DND-41 (cell line): ENCODE results near the gene BICC1.

Experiments
- ATAC-seq: fragments of 200-7000 bp; cut with Tn5 transposase; 3 replicates; pipeline ENCODE4 v1.9.1; 2021; ENCODE audit warnings: low read depth; ENCODE audit not compliant: insufficient read depth
- DNase-seq: peaks from one replicate; pipeline ENCODE4 v3.0.0-alpha.2; 2020
- H2AFZ ChIP-seq: 2 replicates; pipeline ENCODE4 v1.6.0; 2012; ENCODE audit warnings: low read depth, low read length
- H3K27ac ChIP-seq: 2 replicates; pipeline ENCODE4 v1.5.1; 2012; ENCODE audit warnings: low read length, inconsistent platforms
- H3K27me3 ChIP-seq: fragments of 200-600 bp; sonication (generic); 2 replicates; pipeline ENCODE4 v1.6.0; 2012; ENCODE audit warnings: low read length, mild to moderate bottlenecking, inconsistent platforms; ENCODE audit not compliant: insufficient read depth, poor library complexity
- H3K36me3 ChIP-seq: 2 replicates; pipeline ENCODE4 v1.5.1; 2012; ENCODE audit warnings: low read length, inconsistent platforms; ENCODE audit not compliant: insufficient read depth
- H3K4me1 ChIP-seq: 2 replicates; pipeline ENCODE4 v1.5.1; 2012; ENCODE audit warnings: mild to moderate bottlenecking, low read length; ENCODE audit not compliant: insufficient read depth
- H3K4me2 ChIP-seq: 2 replicates; pipeline ENCODE4 v1.6.0; 2012; ENCODE audit warnings: mild to moderate bottlenecking, moderate library complexity, low read length, inconsistent platforms; ENCODE audit not compliant: insufficient read depth
- H3K4me3 ChIP-seq, 2 experiments: fragments of 200-600 bp in 1 of 2; shearing (Covaris generic) in 1 of 2; 2 replicates each; pipeline ENCODE4 v1.5.1; 2012 to 2016; ENCODE audit warnings: inconsistent platforms in 2 of 2, low read length in 2 of 2, mild to moderate bottlenecking in 2 of 2, low read depth in 1 of 2, moderate library complexity in 1 of 2
- H3K79me2 ChIP-seq: 2 replicates; pipeline ENCODE4 v1.6.0; 2012; ENCODE audit warnings: low read length, inconsistent platforms; ENCODE audit not compliant: insufficient read depth
- H3K9ac ChIP-seq: 2 replicates; pipeline ENCODE4 v1.6.0; 2012; ENCODE audit warnings: low read depth, mild to moderate bottlenecking, inconsistent platforms, low read length, moderate library complexity
- H3K9me3 ChIP-seq: 2 replicates; pipeline ENCODE4 v1.5.1; 2012; ENCODE audit warnings: low read length, moderate library complexity, mild to moderate bottlenecking, inconsistent platforms; ENCODE audit not compliant: insufficient read depth, severe bottlenecking
- H4K20me1 ChIP-seq: 2 replicates; pipeline ENCODE4 v1.6.0; 2012; ENCODE audit warnings: low read length; ENCODE audit not compliant: insufficient read depth
- EZH2 ChIP-seq: IDR thresholded peaks from 3 replicates; pipeline ENCODE4 v1.6.1; 2012; ENCODE audit warnings: borderline replicate concordance, low read depth, mild to moderate bottlenecking, moderate library complexity, low read length, inconsistent platforms; ENCODE audit not compliant: severe bottlenecking
- TF ChIP-seq, protein P1 (sequence below): IDR thresholded peaks from 2 replicates; pipeline ENCODE4 v1.5.1; 2012; ENCODE audit warnings: borderline replicate concordance, low read length, moderate library complexity, mild to moderate bottlenecking; ENCODE audit not compliant: poor library complexity, severe bottlenecking; ENCODE audit errors: extremely low read depth

Gene BICC1

DNA sequence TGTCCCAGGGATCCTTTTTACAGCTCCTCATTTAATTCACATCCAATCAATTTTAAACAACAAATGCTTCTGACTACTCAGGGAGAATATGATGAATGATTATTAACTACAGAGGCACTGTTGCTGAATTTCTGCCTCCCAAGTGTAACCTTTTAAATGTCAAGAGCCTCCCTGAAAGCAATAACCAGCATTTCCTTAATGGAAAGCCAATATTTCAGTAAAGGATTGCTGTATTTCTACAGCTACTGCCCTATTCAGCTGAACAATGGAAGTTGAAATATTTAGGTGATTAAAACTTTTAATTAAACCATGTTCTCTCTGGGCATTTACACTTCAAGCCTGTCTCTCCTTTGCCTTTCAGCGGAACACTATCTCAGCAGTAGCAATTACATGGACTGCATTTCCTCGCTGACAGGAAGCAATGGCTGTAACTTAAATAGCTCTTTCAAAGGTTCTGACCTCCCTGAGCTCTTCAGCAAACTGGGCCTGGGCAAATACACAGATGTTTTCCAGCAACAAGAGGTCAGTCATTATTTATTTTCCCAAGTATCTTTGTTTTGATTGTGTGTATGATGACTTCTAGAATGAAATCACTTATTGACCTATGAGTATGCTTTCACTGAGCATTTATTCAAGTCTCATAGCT is 304.7 kb downstream of the BICC1 start:
- Histone ChIP-seq H3K4me3 (no peak overlapping the region), H3K4me2 (no peak overlapping the region), H2AFZ (no peak overlapping the region), H3K27ac (no peak overlapping the region), H3K4me1 (no peaks in the 10 kb centered on the region), H3K79me2 (no peaks in the 10 kb centered on the region), H3K36me3 (no peaks in the 10 kb centered on the region), H3K27me3 (no peaks in the 10 kb centered on the region), H3K9me3 (no peaks in the 10 kb centered on the region), H4K20me1 (no peaks in the 10 kb centered on the region), H3K9ac (no peak overlapping the region)
- TF ChIP-seq EZH2: no peak
- TF ChIP-seq, protein P1, sequence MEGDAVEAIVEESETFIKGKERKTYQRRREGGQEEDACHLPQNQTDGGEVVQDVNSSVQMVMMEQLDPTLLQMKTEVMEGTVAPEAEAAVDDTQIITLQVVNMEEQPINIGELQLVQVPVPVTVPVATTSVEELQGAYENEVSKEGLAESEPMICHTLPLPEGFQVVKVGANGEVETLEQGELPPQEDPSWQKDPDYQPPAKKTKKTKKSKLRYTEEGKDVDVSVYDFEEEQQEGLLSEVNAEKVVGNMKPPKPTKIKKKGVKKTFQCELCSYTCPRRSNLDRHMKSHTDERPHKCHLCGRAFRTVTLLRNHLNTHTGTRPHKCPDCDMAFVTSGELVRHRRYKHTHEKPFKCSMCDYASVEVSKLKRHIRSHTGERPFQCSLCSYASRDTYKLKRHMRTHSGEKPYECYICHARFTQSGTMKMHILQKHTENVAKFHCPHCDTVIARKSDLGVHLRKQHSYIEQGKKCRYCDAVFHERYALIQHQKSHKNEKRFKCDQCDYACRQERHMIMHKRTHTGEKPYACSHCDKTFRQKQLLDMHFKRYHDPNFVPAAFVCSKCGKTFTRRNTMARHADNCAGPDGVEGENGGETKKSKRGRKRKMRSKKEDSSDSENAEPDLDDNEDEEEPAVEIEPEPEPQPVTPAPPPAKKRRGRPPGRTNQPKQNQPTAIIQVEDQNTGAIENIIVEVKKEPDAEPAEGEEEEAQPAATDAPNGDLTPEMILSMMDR: no peak
- DNase-seq (no peak), ATAC-seq (no peak)

DNA sequence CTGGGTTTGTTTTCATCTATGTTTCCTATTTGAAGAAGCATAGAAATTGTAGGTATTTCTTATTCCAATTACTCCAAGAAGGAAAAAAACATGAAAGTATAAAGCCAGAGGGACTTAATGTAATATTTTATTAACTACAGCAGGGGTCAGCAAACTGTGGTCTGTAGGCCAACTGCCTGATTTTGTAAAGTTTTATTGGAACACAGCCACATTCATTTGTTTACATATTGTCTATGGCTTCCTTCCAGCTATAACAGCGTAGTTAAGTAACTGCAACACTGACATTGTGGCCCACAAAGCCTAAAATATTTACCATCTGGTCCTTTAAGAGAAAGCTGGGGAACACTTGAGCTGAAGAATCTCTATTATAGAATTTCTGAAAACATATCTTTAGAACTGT is 306.2 kb downstream of the BICC1 start:
- no peaks in the 10 kb centered on the region for H3K27me3 ChIP-seq
- no peak overlapping the region for H3K27ac ChIP-seq
- H3K79me2 ChIP-seq: no peaks in the 10 kb centered on the region
- H3K4me1 ChIP-seq: no peaks in the 10 kb centered on the region
- no peaks in the 10 kb centered on the region for H3K9me3 ChIP-seq
- TF ChIP-seq, protein P1: no peak
- H3K36me3 ChIP-seq: no peaks in the 10 kb centered on the region
- no peak overlapping the region for H2AFZ ChIP-seq
- DNase-seq (no peak), ATAC-seq (no peak)
- no peak overlapping the region for H3K4me3 ChIP-seq
- no peaks in the 10 kb centered on the region for H4K20me1 ChIP-seq
- H3K9ac ChIP-seq: no peak overlapping the region
- no peak overlapping the region for H3K4me2 ChIP-seq

DNA sequence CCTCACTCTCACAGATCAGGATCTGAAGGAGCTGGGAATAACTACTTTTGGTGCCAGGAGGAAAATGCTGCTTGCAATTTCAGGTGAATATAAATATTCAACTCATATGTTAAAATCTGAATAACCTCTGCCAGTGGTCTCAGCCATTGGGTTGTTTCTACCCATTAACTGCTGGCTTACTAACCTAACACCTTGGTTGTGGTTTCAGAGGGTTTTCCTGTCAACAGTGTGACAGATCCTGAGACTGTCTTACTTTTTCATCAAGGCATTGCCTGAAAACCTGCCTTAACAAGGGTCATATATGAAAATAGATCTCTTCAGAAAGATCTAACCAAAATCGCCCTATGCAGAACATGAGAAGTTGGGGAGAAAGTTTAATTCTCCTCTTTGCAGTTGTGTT is 307.7 kb downstream of the BICC1 start:
- H4K20me1 ChIP-seq: no peaks in the 10 kb centered on the region
- no peak for TF ChIP-seq EZH2
- TF ChIP-seq, protein P1: no peak
- H3K79me2 ChIP-seq: no peaks in the 10 kb centered on the region
- H3K4me2 ChIP-seq: no peak overlapping the region
- no peak overlapping the region for H3K27ac ChIP-seq
- no peaks in the 10 kb centered on the region for H3K4me1 ChIP-seq
- no peaks in the 10 kb centered on the region for H3K27me3 ChIP-seq
- DNase-seq (no peak), ATAC-seq (no peak)
- H2AFZ ChIP-seq: no peak overlapping the region
- no peak overlapping the region for H3K9ac ChIP-seq
- no peak overlapping the region for H3K4me3 ChIP-seq
- no peaks in the 10 kb centered on the region for H3K36me3 ChIP-seq
- no peaks in the 10 kb centered on the region for H3K9me3 ChIP-seq
